ENCODE data around the gene NSRP1. TPM values are rescaled to one million over a fixed set of nuclear protein-coding genes. Genes with fewer than 3 reads are reported as not detected.
A peak's percentile ranks its signal among the peaks of the same experiment; 100 is the strongest.
"Not testable (repeated sequence)": the region's sequence is repeated elsewhere in the genome, so short reads cannot be mapped to it uniquely, and the experiment has no call there.

The NSRP1 gene
- total RNA-seq, 1 donor = 12.7 TPM

DNA sequence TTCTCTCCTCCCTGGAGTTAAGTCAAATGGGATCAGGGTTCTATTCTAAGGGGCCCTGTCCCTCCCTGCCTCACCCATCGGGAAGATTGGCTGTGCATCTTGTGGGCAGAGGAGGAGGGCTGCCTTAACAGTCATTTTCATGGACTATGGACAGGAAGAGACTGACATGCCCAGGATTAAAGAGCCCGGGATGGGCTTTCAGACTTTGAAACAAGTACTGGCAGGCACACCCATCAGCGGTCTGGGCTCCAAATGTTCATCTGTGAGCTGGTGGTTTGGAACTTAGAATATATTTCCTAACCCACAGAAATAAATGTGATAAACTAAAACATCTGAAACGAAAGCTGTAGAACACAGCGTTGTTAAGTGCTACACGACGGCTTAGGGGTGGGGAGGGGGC, 112.4 kb downstream of the NSRP1 start:
- TF ChIP-seq, protein P1, sequence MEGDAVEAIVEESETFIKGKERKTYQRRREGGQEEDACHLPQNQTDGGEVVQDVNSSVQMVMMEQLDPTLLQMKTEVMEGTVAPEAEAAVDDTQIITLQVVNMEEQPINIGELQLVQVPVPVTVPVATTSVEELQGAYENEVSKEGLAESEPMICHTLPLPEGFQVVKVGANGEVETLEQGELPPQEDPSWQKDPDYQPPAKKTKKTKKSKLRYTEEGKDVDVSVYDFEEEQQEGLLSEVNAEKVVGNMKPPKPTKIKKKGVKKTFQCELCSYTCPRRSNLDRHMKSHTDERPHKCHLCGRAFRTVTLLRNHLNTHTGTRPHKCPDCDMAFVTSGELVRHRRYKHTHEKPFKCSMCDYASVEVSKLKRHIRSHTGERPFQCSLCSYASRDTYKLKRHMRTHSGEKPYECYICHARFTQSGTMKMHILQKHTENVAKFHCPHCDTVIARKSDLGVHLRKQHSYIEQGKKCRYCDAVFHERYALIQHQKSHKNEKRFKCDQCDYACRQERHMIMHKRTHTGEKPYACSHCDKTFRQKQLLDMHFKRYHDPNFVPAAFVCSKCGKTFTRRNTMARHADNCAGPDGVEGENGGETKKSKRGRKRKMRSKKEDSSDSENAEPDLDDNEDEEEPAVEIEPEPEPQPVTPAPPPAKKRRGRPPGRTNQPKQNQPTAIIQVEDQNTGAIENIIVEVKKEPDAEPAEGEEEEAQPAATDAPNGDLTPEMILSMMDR (IDR thresholded peaks at IDR 0.05; ENCODE audit: extremely low read depth, low read depth, low read length) = no peak
- Histone ChIP-seq H2AFZ (ENCODE audit: low read length) (no peak overlapping the region), H3K79me2 (ENCODE audit: insufficient read depth, low read length) (no peaks in the 10 kb centered on the region), H3K27ac (ENCODE audit: low read depth, low read length) (no peak overlapping the region), H3K4me2 (ENCODE audit: insufficient read depth, low read length) (no peak overlapping the region), H3K4me3 (ENCODE audit: insufficient read depth, low read length) (no peak overlapping the region), H3K36me3 (ENCODE audit: insufficient read depth, low read length) (no peaks in the 10 kb centered on the region), H3K4me1 (ENCODE audit: insufficient read depth, low read length) (no peaks in the 10 kb centered on the region), H4K20me1 (ENCODE audit: insufficient read depth, low read length) (no peaks in the 10 kb centered on the region), H3K27me3 (ENCODE audit: insufficient read depth, low read length) (peaks cover 65% of the 10 kb centered on the region), H3K9me3 (ENCODE audit: low read depth, low read length) (no peaks in the 10 kb centered on the region)
- DNase-seq (ENCODE audit: insufficient read length, low spot score, missing footprints) = no peak

DNA sequence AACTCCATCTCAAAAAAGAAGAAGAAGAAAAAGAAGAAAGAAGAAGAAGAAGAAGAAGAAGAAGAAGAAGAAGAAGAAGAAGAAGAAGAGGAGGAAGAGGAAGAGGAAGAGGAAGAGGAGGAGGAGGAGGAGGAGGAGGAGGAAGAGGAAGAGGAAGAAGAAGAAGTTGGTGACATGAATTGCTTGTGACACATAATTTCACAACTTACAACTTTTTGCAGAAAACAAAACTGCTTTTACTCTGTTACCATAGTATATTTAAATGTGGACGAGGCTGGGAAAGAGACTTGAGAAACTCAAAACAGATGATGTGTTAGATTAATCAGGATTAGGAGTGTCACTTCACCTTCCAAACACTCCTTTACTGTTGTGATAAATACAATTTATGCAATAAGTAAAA, 113.4 kb downstream of the NSRP1 start:
- not testable (repeated sequence) for H3K4me3 ChIP-seq (ENCODE audit: insufficient read depth, low read length); H3K79me2 ChIP-seq (ENCODE audit: insufficient read depth, low read length); H3K27ac ChIP-seq (ENCODE audit: low read depth, low read length); DNase-seq (ENCODE audit: insufficient read length, low spot score, missing footprints); H3K9me3 ChIP-seq (ENCODE audit: low read depth, low read length); H4K20me1 ChIP-seq (ENCODE audit: insufficient read depth, low read length); H3K36me3 ChIP-seq (ENCODE audit: insufficient read depth, low read length); H3K4me1 ChIP-seq (ENCODE audit: insufficient read depth, low read length); H2AFZ ChIP-seq (ENCODE audit: low read length); H3K4me2 ChIP-seq (ENCODE audit: insufficient read depth, low read length)
- peaks cover 68% of the 10 kb centered on the region for H3K27me3 ChIP-seq (ENCODE audit: insufficient read depth, low read length)

DNA sequence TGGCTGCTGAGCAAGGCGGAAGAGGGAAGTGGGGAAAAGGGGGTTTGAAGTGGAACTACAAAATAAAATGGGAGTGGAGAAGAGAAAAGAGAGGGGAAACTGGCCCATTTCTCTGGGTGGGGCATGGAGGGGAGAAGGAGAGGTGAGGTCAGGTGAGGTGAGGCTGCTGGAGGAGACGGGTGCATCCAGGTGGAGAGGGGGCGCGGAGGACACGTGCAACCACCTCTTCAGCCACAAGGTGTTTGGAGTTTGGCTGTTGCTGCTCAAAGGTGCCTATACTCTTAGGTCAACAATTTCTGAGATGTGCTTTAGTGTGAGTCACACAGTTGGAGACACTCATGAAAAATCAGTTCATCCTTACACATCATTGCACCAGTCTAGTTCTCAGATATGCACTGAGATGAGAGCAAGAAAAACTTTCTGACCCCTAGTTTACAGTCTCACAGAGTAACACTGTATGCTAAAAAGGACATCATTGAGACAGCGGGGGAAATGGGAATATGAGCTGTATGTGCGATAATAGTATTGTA, 114.0 kb downstream of the NSRP1 start:
- H4K20me1 ChIP-seq (ENCODE audit: insufficient read depth, low read length) = no peaks in the 10 kb centered on the region
- no peaks in the 10 kb centered on the region for H3K36me3 ChIP-seq (ENCODE audit: insufficient read depth, low read length)
- H3K9me3 ChIP-seq (ENCODE audit: low read depth, low read length) = no peaks in the 10 kb centered on the region
- H3K27me3 ChIP-seq (ENCODE audit: insufficient read depth, low read length) = peaks cover 70% of the 10 kb centered on the region
- no peak overlapping the region for H3K4me2 ChIP-seq (ENCODE audit: insufficient read depth, low read length)
- peak; percentile 14 for DNase-seq (ENCODE audit: insufficient read length, low spot score, missing footprints)
- H3K27ac ChIP-seq (ENCODE audit: low read depth, low read length) = no peak overlapping the region
- TF ChIP-seq, protein P1 (IDR thresholded peaks at IDR 0.05; ENCODE audit: extremely low read depth, low read depth, low read length) = no peak
- H3K4me1 ChIP-seq (ENCODE audit: insufficient read depth, low read length) = peaks cover 5% of the 10 kb centered on the region
- H3K79me2 ChIP-seq (ENCODE audit: insufficient read depth, low read length) = no peaks in the 10 kb centered on the region
- H3K4me3 ChIP-seq (ENCODE audit: insufficient read depth, low read length) = no peak overlapping the region
- no peak overlapping the region for H2AFZ ChIP-seq (ENCODE audit: low read length)

DNA sequence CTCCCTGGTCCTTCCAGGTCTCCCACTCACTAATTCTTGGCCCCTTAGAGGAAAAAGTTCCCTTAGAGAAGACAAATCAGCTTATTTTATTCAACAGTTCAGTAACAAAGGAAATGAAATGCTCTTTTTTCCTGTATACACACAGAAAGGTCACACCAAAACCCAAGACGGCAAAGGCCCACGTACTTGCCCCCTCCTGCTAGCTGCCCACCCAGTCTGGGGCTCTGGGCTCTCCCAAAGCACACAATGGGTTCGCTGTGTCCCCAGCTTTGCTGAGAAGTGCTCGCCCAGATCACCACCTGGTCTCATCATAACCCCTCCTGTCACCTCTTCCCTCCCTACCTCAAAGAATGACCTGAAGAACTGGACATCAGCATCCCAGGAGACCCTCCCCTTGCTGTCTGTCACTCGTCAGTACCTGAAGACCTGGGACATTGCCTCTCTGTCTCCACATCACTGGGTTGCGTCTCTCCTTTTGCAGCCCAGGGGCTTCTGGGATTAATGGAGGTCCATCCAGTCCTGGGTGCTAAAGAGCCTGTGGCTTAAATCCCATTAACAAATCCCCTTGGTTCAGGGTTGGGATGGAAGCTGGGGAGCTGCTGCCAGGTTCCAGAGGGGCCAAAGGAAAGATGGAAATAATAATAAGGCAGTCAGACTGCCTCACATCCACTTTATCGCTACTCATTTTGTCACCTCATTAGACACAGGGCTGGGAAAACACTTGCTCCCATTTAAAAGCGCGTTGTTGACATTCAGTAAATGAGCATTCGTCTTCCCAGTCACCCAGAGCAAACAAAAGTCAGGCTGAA, 115.6 kb downstream of the NSRP1 start:
- Histone ChIP-seq H3K4me3 (ENCODE audit: insufficient read depth, low read length) (no peak overlapping the region), H4K20me1 (ENCODE audit: insufficient read depth, low read length) (no peaks in the 10 kb centered on the region), H3K9me3 (ENCODE audit: low read depth, low read length) (no peaks in the 10 kb centered on the region), H3K79me2 (ENCODE audit: insufficient read depth, low read length) (no peaks in the 10 kb centered on the region), H3K27me3 (ENCODE audit: insufficient read depth, low read length) (peaks cover 74% of the 10 kb centered on the region), H3K36me3 (ENCODE audit: insufficient read depth, low read length) (no peaks in the 10 kb centered on the region), H2AFZ (ENCODE audit: low read length) (no peak overlapping the region), H3K27ac (ENCODE audit: low read depth, low read length) (no peak overlapping the region), H3K4me1 (ENCODE audit: insufficient read depth, low read length) (peaks cover 14% of the 10 kb centered on the region), H3K4me2 (ENCODE audit: insufficient read depth, low read length) (no peak overlapping the region)
- TF ChIP-seq, protein P1 (IDR thresholded peaks at IDR 0.05; ENCODE audit: extremely low read depth, low read depth, low read length) = no peak
- DNase-seq (ENCODE audit: insufficient read length, low spot score, missing footprints) = peak; percentile 39
